HG02981 (cell line): ENCODE measurements around the gene HBEGF.
A peak's percentile ranks its signal among the peaks of the same experiment; 100 is the strongest.

ENCODE experiments used
- ATAC-seq: cut with Tn5 transposase; IDR thresholded peaks from one replicate; pipeline ENCODE4 v1.9.1; 2021; ENCODE audit warnings: mild to moderate bottlenecking, moderate library complexity; ENCODE audit not compliant: unreplicated experiment

Gene HBEGF

GRCh38 chr5:140305471-140305870 lies 40.9 kb downstream of the HBEGF start:
- ATAC-seq: no peak

- no peak for ATAC-seq
Observed at GRCh38 chr5:140303966-140304365, 42.4 kb downstream of the HBEGF start.

- peak; percentile 98 for ATAC-seq
Observed at GRCh38 chr5:140302786-140303639, 43.4 kb downstream of the HBEGF start, which contains the start of gene PFDN1. Gene PFDN1 (minus strand): TSS chr5:140303101. CDS start chr5:140303073, 28 bp downstream.

GRCh38 chr5:140301136-140301535 lies 45.3 kb downstream of the HBEGF start:
- no peak for ATAC-seq

GRCh38 chr5:140299056-140299455 lies 47.3 kb downstream of the HBEGF start:
- ATAC-seq: no peak

- ATAC-seq: no peak
Observed at GRCh38 chr5:140298183-140298601, 48.2 kb downstream of the HBEGF start.

- ATAC-seq: no peak
Observed at GRCh38 chr5:140297283-140297682, 49.1 kb downstream of the HBEGF start.

- no peak for ATAC-seq
Observed at GRCh38 chr5:140296289-140296688, 50.1 kb downstream of the HBEGF start.

- no peak for ATAC-seq
Observed at GRCh38 chr5:140295414-140295813, 51.0 kb downstream of the HBEGF start.

GRCh38 chr5:140294753-140295152 lies 51.6 kb downstream of the HBEGF start:
- no peak for ATAC-seq

GRCh38 chr5:140293849-140294100 lies 52.6 kb downstream of the HBEGF start:
- ATAC-seq: no peak

GRCh38 chr5:140293091-140293848 lies 53.1 kb downstream of the HBEGF start:
- no peak for ATAC-seq

GRCh38 chr5:140292212-140293036 lies 54.0 kb downstream of the HBEGF start:
- ATAC-seq: no peak

GRCh38 chr5:140287801-140288521 lies 58.4 kb downstream of the HBEGF start:
- no peak for ATAC-seq

- ATAC-seq: no peak
Observed at GRCh38 chr5:140286424-140286823, 60.0 kb downstream of the HBEGF start.

- no peak for ATAC-seq
Observed at GRCh38 chr5:140284013-140284412, 62.4 kb downstream of the HBEGF start.
